DMS53 treated with DMSO at 0.1 percent for 48 hours (cell line): ENCODE data around the gene SYT1.
"Not testable (repeated sequence)": the region's sequence is repeated elsewhere in the genome, so short reads cannot be mapped to it uniquely, and the experiment has no call there.

Source experiments
- DNase-seq: peaks from one replicate; lab custom pipeline; 2025; ENCODE audit not compliant: unreplicated experiment; lab: John Stamatoyannopoulos, UW

The SYT1 gene

DNA sequence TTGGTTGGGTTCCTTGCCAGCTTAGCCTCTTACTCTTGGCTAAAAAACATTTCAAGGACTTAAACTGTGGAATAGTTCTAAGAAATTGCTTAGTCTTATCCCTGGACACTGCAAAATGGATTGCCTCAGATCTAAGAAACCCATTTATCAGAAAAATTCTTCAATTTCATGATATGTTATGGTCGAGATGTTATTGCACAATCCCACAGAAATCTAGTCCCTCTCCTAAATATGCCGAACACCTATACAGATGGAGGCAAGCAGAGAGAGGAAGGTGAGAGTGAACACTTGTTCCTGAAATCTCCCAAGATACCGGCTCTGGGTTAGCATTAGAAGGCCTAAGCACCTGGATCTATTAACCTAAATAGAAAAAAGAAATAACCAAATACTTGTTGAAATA is 559.0 kb downstream of the SYT1 start:
- DNase-seq = no peak

DNA sequence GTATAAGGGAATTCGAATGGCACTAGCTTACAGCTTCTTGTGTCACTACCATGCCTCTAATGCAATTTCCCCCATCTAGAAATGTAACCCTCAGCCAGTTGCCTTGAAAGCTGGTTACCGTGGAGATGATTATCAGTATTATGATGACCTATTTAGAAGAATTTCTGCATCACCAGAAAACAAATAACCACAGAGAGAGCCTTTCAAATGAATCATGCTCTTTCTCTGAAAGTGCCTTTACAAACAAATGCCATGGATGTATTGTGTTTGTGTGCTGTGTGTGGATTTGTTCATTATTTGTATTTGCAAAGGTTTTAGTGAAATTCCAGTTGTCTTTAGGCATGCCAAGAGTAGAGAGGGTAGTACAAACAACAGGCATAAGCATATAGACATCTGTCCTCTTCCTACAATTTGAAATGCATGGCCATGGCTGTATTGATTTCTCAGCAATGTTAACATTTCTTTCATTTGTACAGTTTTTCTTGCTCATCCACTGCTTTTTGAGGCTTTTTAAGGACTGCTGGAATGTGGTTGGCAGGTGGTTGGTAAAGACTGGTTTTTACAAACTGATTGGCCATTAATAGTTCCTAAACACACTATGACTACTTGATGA is 559.6 kb downstream of the SYT1 start:
- DNase-seq = peak; percentile 88

DNA sequence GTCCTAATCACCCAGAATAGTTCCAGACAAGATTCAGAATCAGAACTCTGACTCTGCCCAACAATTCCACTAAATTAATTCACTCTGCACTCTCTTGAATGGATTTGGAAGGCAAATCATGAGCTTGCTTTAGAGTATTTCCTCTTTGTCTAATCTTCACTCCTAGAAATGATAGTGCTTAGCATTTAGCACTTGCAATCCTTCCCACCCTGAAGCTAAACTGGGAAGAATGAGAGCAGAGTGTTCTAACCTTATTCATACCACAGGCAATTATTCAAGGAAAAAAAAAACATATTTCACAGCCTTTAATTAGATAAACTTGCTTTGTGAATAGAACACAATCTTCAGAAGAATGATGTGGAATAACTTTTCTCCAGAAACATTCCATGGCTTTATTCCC is 561.5 kb downstream of the SYT1 start:
- DNase-seq = no peak

DNA sequence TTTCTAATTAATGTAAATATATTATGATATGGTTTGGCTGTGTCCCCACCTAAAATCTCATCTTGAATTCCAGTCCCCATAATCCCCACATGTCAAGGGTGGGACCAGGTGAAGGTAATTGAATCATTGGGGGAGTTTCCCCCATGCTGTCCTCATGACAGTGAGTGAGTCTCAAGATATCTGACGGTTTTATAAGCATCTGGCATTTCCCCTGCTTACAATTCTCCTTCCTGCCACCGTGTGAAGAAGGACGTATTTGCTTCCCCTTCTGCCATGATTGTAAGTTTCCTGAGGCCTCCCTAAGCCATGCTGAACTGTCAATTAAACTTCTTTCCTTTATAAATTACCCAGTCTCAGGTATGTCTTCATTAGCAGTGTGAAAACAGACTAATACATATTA is 562.2 kb downstream of the SYT1 start:
- DNase-seq = not testable (repeated sequence)

DNA sequence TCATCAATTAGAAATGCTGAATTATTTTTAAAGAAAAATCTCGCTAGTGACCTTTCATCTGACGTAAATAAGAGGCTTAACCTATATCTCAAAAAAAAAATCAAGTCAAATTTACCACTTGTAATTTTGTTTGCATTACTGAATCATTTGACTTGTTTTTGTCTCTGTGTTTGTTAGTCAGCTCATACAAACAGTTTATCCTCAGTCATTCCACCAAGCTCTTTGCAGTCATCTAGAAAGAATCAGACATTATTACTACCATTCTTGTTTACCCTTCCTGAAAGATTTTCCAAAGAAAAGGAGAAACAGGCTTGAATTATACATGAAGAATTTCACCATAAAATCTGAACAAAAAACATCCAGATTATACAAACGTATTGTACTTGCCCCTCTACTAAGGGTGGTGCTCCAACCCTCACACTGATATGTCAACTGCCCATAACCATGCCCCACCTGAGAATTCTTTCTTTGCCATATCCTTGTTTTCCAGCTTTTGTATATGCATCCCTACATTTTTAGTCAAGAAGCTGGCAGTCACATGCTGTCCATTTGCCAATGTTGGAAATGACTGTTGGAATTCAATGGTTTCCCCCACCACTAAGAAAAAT is 569.0 kb downstream of the SYT1 start:
- no peak for DNase-seq

DNA sequence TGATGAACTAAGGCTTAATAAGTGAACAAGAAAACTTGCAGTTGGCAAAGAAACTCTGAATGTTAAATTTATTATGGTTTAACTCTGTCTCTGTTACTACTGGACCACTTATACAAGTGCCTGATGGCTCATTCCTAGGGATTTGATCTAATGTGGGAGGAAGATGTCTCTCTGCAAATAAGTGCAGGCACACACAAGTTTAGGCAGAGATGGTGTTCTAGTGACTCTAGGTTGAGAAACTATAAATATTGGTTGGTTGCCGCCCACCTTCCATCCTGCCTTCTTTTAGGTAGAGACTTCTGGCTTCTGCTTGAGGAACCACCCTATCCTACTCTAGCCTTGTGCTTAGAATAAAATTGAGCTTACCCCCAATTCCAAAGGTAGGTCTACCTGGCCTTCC is 570.0 kb downstream of the SYT1 start:
- DNase-seq = no peak

DNA sequence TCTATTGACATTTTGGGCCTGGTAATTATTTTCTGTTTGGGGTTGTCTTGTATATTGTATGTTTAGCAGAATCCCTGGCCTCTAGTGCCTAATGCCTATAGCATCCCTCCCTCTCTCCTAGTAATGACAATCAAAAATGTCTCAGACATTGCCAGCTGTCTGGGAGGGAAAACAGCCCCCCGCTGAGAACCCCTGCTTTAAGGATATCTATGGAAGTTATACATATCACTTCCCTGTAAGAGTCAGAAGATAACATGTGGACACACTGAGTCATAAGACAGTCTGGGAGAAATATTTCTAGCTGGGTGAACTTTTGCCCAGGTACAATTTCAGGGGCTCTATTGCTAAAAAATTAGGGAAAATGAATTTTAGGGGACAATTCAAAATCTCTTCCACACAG is 571.2 kb downstream of the SYT1 start:
- DNase-seq = no peak

DNA sequence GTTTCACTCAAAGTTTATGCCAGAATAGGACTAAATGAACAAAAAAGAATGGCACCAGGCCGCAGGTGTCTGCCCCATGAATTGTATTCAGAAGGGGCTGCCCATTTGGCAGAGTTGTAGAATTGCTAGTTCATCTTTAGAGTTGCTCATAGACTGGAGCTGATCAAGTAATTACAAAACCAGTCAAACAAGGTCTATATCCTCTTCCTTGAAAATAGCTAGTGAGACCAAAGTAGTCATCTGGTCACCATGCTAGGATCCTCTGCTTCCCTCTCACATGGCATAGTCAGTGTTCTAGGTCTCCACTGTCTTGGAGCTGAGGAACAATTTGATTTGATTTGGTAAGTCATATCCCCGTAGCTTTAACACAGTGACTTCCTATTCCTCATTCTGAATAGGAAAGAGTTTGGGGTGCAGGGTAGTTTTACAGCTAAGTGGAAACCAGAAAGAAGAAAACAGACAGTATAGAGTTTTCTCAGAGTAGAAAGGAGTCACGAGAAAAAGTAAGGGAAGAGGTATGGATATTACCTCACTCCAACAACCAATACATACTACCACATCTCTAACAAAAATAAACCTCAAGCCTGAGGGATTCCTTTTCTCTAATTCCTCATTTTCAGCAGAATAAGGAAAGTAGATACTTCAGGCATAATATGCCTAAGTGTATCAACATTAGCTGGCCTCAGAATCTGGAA is 574.1 kb downstream of the SYT1 start:
- no peak for DNase-seq

DNA sequence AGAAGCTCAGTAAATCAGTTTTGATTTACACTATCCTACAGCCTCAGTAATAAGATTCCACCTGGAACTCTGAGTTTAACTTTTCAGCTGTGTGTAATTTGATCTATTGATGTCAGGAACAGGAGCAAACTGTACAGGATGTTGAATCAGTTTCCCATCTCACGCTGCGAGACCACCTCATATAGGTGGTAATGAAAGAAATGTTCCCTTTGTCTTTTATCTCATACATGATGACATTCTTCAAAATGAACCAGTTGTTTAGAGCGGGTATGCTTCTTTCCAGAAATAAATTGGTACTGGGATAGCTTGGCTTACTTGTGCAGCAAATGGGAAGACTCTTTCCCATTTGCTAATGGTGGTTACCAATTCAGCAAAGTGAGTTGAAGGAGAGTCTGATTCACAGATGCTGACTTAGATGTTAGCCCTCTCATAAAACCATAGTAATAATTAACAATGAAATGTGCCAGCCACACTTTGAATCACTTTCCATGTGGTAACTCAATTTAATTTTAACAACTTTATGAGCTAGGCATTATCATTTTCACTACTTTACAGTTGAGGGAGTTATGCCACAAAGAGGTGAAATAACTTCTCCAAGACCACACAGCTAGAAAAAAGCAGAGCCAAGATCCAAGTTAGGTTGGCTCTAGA is 574.7 kb downstream of the SYT1 start:
- no peak for DNase-seq

DNA sequence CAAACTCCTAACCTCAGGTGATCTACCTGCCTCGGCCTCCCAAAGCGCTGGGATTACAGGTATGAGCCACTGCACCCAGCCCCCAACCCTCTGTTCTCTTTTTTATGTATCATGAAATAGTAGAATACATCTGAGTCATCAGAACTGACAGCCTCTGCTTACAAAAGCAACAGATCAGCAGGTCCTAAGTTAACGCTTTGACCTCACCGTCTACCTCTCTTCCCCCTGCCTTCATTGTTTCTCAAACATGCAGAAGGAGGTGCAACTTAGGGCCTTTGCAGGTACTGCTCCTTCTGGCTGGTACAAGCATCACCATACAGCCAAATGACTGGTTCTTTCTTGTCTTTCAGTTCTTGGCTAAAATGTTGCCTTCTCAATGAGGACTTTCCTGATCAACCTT is 577.0 kb downstream of the SYT1 start:
- no peak for DNase-seq

DNA sequence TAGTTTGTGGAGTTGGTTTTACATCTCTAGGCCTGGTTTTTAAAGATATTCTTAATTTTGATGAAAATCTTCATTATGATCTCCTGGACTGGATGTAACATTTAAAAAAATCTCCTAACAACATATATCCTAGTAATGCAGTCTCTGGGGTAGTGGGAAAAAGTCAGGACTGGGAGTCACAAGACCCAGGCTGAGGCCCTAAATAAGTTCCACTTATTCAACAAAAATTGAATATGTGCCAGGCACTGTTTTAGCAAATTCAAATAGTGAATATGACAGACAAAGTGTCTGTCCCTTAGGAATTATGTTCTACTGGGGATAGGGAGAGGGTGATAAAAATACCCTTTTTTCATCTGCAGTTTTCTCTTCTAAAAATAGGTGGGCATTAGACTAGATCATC is 577.8 kb downstream of the SYT1 start:
- DNase-seq = no peak

DNA sequence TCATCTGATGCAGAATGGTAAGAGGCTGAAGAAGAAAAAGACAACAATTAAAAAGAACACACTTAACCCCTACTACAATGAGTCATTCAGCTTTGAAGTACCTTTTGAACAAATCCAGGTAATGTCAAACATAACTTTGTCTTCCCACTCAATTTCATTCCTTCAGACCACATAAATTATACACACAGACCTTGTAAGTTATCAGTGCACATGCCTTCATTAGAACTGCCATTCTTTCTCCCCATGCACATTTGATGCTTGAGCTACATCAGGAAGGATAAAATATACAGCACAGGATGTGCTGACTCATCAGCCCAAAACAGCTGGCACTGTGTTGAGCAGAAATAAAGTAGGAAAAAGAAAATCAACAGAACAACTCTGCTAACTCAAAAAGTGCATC is 579.5 kb downstream of the SYT1 start:
- DNase-seq = peak; percentile 47

DNA sequence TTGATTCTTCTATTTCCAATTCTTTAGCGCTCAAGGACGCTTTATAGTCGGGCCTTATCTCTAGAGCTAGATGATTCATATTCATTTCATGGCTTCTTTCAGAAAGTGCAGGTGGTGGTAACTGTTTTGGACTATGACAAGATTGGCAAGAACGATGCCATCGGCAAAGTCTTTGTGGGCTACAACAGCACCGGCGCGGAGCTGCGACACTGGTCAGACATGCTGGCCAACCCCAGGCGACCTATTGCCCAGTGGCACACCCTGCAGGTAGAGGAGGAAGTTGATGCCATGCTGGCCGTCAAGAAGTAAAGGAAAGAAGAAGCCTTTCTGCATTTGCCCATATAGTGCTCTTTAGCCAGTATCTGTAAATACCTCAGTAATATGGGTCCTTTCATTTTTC is 584.2 kb downstream of the SYT1 start:
- DNase-seq = no peak

DNA sequence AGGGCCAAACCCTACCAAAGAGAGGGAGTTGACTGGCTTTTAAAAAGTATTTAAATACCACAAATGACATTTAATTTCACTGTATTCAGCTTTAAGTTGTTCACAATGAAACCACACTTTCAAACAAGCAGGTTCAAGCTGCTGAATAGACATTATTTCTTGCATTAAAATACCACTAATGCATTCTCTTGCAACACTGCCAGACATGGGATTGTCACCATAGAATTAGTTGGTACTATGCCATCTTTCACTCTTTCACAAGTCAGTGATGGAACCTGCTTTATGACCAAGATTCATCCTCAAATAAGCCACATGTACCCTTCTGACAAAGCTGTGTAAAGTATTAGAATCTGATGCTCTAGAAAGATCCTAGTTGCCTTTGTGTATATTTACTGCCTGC is 586.8 kb downstream of the SYT1 start:
- DNase-seq = no peak

DNA sequence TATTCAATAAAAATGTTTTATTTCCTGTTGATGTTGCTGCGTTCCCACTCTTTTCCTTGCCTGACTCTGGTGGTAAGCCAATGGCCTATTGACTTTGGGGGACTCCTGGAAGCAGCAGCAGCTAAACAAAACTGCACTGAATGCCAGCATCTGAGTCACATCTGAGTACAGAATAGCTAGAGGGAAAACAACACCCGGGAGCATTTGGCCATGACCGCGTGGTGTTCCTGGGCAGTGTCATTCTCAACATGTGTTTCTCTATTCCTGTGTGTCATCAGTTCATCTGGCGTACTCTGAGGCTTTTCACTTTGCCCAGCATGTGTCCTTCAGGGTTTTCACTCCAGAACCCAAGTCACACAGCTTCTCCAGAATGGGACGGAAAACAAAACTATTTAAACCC is 587.4 kb downstream of the SYT1 start:
- DNase-seq = no peak

DNA sequence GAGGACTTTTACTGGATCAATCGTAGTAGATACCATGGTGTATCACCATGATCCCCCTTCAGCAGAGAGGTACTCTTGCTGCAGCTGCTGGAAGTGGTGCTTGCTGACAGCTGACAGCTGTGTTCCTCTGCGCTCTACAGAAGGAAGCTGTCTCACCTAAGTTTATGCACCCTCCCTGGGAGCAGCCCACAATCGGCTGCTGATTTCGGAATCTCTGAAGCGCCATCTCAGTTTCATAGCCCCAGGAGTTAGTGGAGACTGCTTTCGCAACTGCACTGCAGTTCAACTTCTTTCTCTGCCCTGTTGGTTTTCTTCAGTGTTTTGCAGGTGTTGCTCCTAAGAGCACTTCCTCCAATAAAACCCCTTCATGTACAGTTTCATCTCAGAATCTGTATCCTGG is 588.3 kb downstream of the SYT1 start:
- no peak for DNase-seq

DNA sequence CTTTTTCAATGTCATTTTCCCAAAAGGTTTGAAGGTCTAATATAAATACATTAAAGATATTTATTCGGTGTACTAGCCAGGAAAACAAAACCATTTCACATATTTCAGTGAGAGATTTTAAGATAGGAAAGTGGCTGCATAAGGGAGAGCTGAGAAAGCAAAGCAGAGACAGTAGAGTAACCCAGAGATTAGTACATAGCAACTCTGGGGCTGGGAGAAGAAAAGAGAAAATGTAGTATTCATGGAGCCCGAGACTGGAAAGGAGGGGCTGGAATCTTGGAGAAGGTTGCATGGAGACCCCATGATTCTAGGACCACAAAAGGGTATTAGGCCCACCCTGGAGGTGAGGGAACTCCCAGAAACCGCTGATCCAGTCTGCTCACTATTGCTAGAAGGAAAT is 589.2 kb downstream of the SYT1 start:
- no peak for DNase-seq

DNA sequence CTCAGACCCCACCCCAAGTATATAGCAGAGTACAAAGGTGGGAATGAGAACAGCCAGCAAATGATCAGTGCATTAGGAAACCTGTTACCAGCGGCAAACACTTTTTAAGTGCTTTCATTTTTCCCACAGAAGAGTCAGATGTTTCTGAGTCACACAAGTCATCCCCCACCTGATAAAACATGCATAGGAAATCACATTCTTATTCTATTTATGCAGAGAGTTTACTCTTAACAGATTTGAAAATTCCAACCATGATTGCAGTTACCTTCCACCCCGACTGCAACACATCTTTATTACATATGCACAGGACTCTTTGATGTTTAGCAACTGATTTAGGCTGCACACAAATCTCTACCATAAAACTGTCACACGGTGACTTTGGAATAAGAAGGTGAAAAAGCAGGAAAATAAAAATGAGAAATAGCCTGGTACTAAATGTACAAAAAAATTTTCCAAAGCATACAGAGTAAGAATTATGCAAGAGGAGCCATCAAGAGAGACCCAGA is 589.8 kb downstream of the SYT1 start:
- peak; percentile 27 for DNase-seq

DNA sequence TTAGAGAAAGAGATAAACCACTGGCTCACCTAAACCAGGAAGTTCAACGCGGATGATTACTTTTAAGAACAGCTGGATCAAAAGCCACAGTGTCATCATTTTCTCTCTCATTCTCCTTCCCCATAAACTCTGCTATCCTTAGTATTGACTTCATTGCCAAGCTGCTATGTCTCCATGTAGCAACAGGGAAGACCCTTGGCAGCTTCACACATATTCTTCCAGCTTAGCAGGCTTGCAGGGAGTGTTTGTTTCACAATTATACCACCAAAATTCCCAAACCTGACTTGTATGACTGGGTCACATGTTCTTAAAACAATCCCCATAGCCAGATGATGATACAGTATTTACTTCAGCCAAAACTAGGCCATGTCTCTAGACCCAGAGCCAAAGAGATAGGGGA is 590.7 kb downstream of the SYT1 start:
- no peak for DNase-seq

DNA sequence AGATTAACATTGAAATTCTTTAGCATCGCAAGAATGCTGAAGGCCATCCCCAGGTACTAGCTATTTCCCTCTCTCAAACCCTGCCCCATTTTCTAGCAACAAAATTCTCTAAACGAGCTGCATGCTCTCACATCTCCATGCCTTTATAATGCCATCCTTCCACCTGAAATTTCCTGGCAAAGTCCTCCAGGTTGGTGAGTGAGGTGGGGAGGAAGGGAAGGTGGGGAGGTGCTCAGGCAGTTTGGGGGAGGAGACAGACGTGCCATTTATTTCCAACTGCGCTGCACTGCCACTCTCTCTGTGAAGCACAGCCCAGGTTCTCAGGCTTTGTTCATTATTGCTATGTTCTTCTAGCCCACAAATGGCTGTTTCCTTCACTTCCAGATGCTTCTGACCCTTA is 617.7 kb downstream of the SYT1 start:
- no peak for DNase-seq

DNA sequence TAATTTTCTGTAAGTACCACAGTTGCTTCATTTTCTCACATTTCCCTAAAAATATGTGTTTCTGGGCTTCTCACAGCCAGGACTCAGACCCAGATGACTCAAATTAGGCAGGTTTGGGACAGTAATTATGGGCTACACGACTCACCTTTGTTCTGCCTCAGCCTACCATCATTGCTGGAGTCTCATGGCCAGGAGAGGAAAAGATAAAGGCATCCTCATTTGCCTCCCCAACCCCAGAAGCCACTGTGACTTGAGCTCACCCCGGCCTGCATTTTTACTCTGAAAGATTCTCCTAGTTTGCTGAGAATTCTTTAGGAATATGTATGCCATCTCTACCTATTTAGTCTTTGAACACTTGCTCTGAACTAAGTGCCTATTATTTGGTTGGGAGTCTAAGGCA is 618.3 kb downstream of the SYT1 start:
- no peak for DNase-seq

DNA sequence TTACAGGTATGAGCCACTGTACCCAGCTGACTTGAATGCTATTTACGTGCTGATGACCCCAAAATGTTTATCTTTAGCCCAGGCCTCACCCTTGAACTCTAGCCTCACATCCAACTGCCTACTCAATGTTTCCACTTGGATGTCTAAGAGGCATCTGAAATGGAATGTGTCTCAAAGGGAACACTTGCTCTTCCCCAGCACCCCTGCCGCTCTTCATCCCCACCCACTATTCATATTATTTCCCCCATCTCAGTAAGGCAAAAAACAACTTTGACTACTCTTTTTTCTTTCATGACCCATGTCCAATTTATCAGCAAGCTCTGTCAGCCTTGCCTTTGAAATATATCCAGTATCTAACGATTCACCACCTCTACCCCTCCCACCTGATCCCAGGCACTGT is 621.6 kb downstream of the SYT1 start:
- DNase-seq = no peak
